ENCODE measurements around the gene TLR7. TPM values are rescaled to one million over a fixed set of nuclear protein-coding genes. Genes with fewer than 3 reads are reported as not detected.

The TLR7 gene
- total RNA-seq, 1 donor, result not detected

- no peak for DNase-seq (ENCODE audit: low read depth)
- no peak for TF ChIP-seq CTCF (IDR thresholded peaks at IDR 0.05; ENCODE audit: insufficient read depth, low read depth, low read length)
- H3K4me3 ChIP-seq (ENCODE audit: low read depth, low read length), result no peak overlapping the region
These were observed 5.9 kb downstream of the TLR7 start for GRCh38 chrX:12872741-12873140.

GRCh38 chrX:12874581-12874980, 7.7 kb downstream of the TLR7 start:
- no peak for TF ChIP-seq CTCF (IDR thresholded peaks at IDR 0.05; ENCODE audit: insufficient read depth, low read depth, low read length)
- no peak for DNase-seq (ENCODE audit: low read depth)
- no peak overlapping the region for H3K4me3 ChIP-seq (ENCODE audit: low read depth, low read length)

- H3K4me3 ChIP-seq (ENCODE audit: low read depth, low read length), result no peak overlapping the region
- no peak for DNase-seq (ENCODE audit: low read depth)
- no peak for TF ChIP-seq CTCF (IDR thresholded peaks at IDR 0.05; ENCODE audit: insufficient read depth, low read depth, low read length)
These were observed 10.5 kb downstream of the TLR7 start for GRCh38 chrX:12877386-12877785.

GRCh38 chrX:12878536-12878935, 11.7 kb downstream of the TLR7 start:
- DNase-seq (ENCODE audit: low read depth), result no peak
- no peak for TF ChIP-seq CTCF (IDR thresholded peaks at IDR 0.05; ENCODE audit: insufficient read depth, low read depth, low read length)

GRCh38 chrX:12881914-12882313, 15.0 kb downstream of the TLR7 start:
- no peak for TF ChIP-seq CTCF (IDR thresholded peaks at IDR 0.05; ENCODE audit: insufficient read depth, low read depth, low read length)
- no peak overlapping the region for H3K4me3 ChIP-seq (ENCODE audit: low read depth, low read length)
- DNase-seq (ENCODE audit: low read depth), result no peak

More at GRCh38 chrX:12878536-12878935, 11.7 kb downstream of the TLR7 start:
- H3K4me3 ChIP-seq (ENCODE audit: low read depth, low read length), result no peak overlapping the region

GRCh38 chrX:12885508-12885907, 18.6 kb downstream of the TLR7 start:
- no peak for TF ChIP-seq CTCF (IDR thresholded peaks at IDR 0.05; ENCODE audit: insufficient read depth, low read depth, low read length)
- DNase-seq (ENCODE audit: low read depth), result no peak
- no peak overlapping the region for H3K4me3 ChIP-seq (ENCODE audit: low read depth, low read length)

- DNase-seq (ENCODE audit: low read depth), result no peak
- no peak for TF ChIP-seq CTCF (IDR thresholded peaks at IDR 0.05; ENCODE audit: insufficient read depth, low read depth, low read length)
These were observed 19.7 kb downstream of the TLR7 start for GRCh38 chrX:12886545-12886944.

More at GRCh38 chrX:12886545-12886944, 19.7 kb downstream of the TLR7 start:
- H3K4me3 ChIP-seq (ENCODE audit: low read depth, low read length), result no peak overlapping the region

All from fibroblast of villous mesenchyme (primary cell).